Keratinocyte (primary cell): ENCODE results near the gene RGS6. TPM values are rescaled to one million over a fixed set of nuclear protein-coding genes. Genes with fewer than 3 reads are reported as not detected.

ENCODE experiments used
- DNase-seq: peaks from one replicate; pipeline ENCODE4 v3.0.0-alpha.2; 2011; ENCODE audit warnings: low read depth, missing footprints, low spot score
- FAIRE-seq: peaks from 2 replicates; lab custom pipeline; 2011; peaks lifted over from hg19 to GRCh38; lab: Jason Lieb, UNC
- H2AFZ ChIP-seq: 2 replicates; pipeline ENCODE4 v1.6.0; 2012; ENCODE audit warnings: low read length, control low read depth, inconsistent platforms; ENCODE audit not compliant: control insufficient read depth
- H3K27ac ChIP-seq: 2 replicates; pipeline ENCODE4 v1.5.1; 2011; ENCODE audit warnings: low read length; ENCODE audit not compliant: control insufficient read depth, insufficient read depth
- H3K27me3 ChIP-seq: 3 replicates; pipeline ENCODE4 v1.6.0; 2011; ENCODE audit warnings: low read length; ENCODE audit not compliant: control insufficient read depth, insufficient read depth; ENCODE audit errors: extremely low read depth
- H3K36me3 ChIP-seq, 2 experiments: 2 replicates in 1 of 2; 3 replicates in 1 of 2; pipeline ENCODE4 v1.5.1; 2011; ENCODE audit warnings: low read length in 2 of 2, mild to moderate bottlenecking in 1 of 2; ENCODE audit not compliant: control insufficient read depth in 2 of 2, insufficient read depth in 2 of 2; ENCODE audit errors: extremely low read depth in 1 of 2
- H3K4me1 ChIP-seq: 3 replicates; pipeline ENCODE4 v1.5.1; 2011; ENCODE audit warnings: low read length; ENCODE audit not compliant: control insufficient read depth, insufficient read depth; ENCODE audit errors: extremely low read depth
- H3K4me2 ChIP-seq: 3 replicates; pipeline ENCODE4 v1.6.0; 2011; ENCODE audit warnings: low read depth, low read length; ENCODE audit not compliant: control insufficient read depth, insufficient read depth; ENCODE audit errors: extremely low read depth
- H3K4me3 ChIP-seq, 3 experiments: fragments of 200-600 bp in 1 of 3; sonication (generic) in 1 of 3; 2 replicates in 2 of 3; 3 replicates in 1 of 3; pipeline ENCODE4 v1.5.1; 2011 to 2016; ENCODE audit warnings: low read length in 3 of 3, mild to moderate bottlenecking in 3 of 3, control low read depth in 2 of 3, inconsistent platforms in 1 of 3, low read depth in 1 of 3, mixed read lengths in 1 of 3, mixed run types in 1 of 3, moderate library complexity in 1 of 3; ENCODE audit not compliant: control insufficient read depth in 2 of 3, insufficient read depth in 2 of 3; ENCODE audit errors: extremely low read depth in 1 of 3
- H3K79me2 ChIP-seq: 2 replicates; pipeline ENCODE4 v1.6.0; 2012; ENCODE audit warnings: low read length; ENCODE audit not compliant: control insufficient read depth, insufficient read depth
- H3K9ac ChIP-seq: 3 replicates; pipeline ENCODE4 v1.6.0; 2011; ENCODE audit warnings: low read length; ENCODE audit not compliant: control insufficient read depth, insufficient read depth; ENCODE audit errors: extremely low read depth
- H3K9me1 ChIP-seq: 3 replicates; pipeline ENCODE4 v1.6.0; 2011; ENCODE audit warnings: low read length; ENCODE audit not compliant: control insufficient read depth, insufficient read depth; ENCODE audit errors: extremely low read depth
- H3K9me3 ChIP-seq: 2 replicates; pipeline ENCODE4 v1.5.1; 2012; ENCODE audit warnings: low read depth, low read length; ENCODE audit not compliant: control insufficient read depth
- H4K20me1 ChIP-seq: 3 replicates; pipeline ENCODE4 v1.6.0; 2011; ENCODE audit warnings: low read length; ENCODE audit not compliant: control insufficient read depth, insufficient read depth; ENCODE audit errors: extremely low read depth
- EZH2 ChIP-seq: IDR thresholded peaks from one replicate; pipeline ENCODE4 v1.6.1; 2012; ENCODE audit warnings: inconsistent platforms, mild to moderate bottlenecking, low read length, moderate library complexity
- dilution Hi-C: fragments of 300-500 bp; cut with MboI; formaldehyde crosslinking; loops from one replicate; pipeline ENCODE4 v1.7.0; 2020; ENCODE audit warnings: low sequenced_read_pairs; ENCODE audit not compliant: extremely low pct_ligation_motif_present
- polyA plus RNA-seq, 5 experiments: library from polyadenylated mRNA; depleted of rRNA in 3 of 5; stranded (reverse) in 3 of 5; stranded (forward) in 1 of 5; unstranded in 1 of 5; fragments of >200 nt; gene quantifications; 1 replicate in 1 of 5; 2 replicates in 3 of 5; 3 replicates in 1 of 5; pipeline versions ENCODE4 v1.2.1 to v1.2.3, GENCODE V29; 2011 to 2012; ENCODE audit warnings: missing spikeins in 2 of 5, low read depth in 1 of 5, low replicate concordance in 1 of 5
- TF ChIP-seq, protein P1 (sequence below), 3 experiments: IDR thresholded peaks in 1 of 3; conservative IDR thresholded peaks in 1 of 3; optimal IDR thresholded peaks in 1 of 3; 2 replicates in 2 of 3; 3 replicates in 1 of 3; pipeline versions ENCODE3 to v1.5.1; 2011; ENCODE audit warnings: low read length in 3 of 3, mild to moderate bottlenecking in 3 of 3, moderate library complexity in 2 of 3, control low read depth in 1 of 3, inconsistent platforms in 1 of 3; ENCODE audit not compliant: insufficient read depth in 2 of 3; ENCODE audit errors: extremely low read depth in 1 of 3

Gene RGS6
- polyA plus RNA-seq, 1 donor (not counting 4 experiments of a cell fraction or from before 2014, with no cell fraction given), result not detected

DNA sequence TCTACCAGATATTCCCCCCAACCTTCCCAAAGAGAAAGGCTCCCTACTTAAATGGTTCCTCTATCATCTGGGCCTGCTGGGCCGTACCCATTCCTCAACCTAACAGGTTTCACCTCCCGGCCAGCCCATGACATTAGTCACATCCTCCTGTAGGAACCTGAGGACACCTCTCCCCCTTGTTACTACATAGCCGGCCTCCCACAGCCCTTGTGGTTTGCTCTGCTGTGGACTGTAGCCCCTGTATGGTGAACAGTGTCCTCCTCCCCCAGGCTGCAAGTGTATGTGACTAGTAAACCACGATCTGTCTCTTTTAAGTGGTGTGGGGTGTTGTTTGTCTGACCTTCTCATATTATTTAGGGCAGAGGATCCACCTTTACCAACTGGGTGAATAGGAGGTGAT is 371.7 kb downstream of the RGS6 start:
- Histone ChIP-seq H3K9me3 (no peaks in the 10 kb centered on the region), H3K36me3 (no peaks in the 10 kb centered on the region), H3K79me2 (no peaks in the 10 kb centered on the region), H3K9ac (no peak overlapping the region), H3K4me2 (no peak overlapping the region), H3K4me3 (no peak overlapping the region), H4K20me1 (no peaks in the 10 kb centered on the region), H3K27ac (no peak overlapping the region), H3K27me3 (no peaks in the 10 kb centered on the region), H3K4me1 (no peaks in the 10 kb centered on the region), H3K9me1 (no peaks in the 10 kb centered on the region), H2AFZ (no peak overlapping the region)
- DNase-seq (no peak), FAIRE-seq (no peak)
- dilution Hi-C loops, result no loop called here
- TF ChIP-seq EZH2, result no peak
- TF ChIP-seq, protein P1, sequence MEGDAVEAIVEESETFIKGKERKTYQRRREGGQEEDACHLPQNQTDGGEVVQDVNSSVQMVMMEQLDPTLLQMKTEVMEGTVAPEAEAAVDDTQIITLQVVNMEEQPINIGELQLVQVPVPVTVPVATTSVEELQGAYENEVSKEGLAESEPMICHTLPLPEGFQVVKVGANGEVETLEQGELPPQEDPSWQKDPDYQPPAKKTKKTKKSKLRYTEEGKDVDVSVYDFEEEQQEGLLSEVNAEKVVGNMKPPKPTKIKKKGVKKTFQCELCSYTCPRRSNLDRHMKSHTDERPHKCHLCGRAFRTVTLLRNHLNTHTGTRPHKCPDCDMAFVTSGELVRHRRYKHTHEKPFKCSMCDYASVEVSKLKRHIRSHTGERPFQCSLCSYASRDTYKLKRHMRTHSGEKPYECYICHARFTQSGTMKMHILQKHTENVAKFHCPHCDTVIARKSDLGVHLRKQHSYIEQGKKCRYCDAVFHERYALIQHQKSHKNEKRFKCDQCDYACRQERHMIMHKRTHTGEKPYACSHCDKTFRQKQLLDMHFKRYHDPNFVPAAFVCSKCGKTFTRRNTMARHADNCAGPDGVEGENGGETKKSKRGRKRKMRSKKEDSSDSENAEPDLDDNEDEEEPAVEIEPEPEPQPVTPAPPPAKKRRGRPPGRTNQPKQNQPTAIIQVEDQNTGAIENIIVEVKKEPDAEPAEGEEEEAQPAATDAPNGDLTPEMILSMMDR (optimal IDR thresholded peaks at IDR 0.05 in 1 of 3, IDR thresholded peaks at IDR 0.05 in 1 of 3, conservative IDR thresholded peaks at IDR 0.05 in 1 of 3; ENCODE audit: extremely low read depth in 1 of 3, insufficient read depth in 2 of 3, low read length in 3 of 3), result no peak

DNA sequence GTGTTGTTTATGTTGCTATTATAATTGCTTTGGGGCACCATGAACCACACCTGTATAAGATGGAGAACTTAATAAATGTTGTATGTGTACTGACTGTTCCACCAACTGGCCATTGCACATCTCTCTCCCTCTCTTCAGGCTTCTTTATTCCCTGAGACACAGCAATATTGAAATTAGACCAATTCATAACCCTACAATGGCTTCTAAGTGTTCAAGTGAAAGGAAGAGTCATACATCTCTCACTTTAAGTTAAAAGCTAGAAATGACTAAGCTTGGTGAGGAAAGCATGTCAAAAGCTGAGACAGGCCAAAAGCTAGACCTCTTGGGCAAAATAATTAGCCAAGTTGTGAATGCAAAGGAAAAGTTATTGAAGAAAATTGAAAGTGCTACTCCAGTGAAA is 373.3 kb downstream of the RGS6 start:
- Histone ChIP-seq H3K27me3 (no peaks in the 10 kb centered on the region), H3K9me3 (no peaks in the 10 kb centered on the region), H3K4me2 (no peak overlapping the region), H2AFZ (no peak overlapping the region), H3K9me1 (no peaks in the 10 kb centered on the region), H3K9ac (no peak overlapping the region), H4K20me1 (no peaks in the 10 kb centered on the region), H3K36me3 (no peaks in the 10 kb centered on the region), H3K27ac (no peak overlapping the region), H3K4me3 (no peak overlapping the region), H3K4me1 (no peaks in the 10 kb centered on the region), H3K79me2 (no peaks in the 10 kb centered on the region)
- DNase-seq, result no peak
- no peak for FAIRE-seq
- dilution Hi-C loops, result no loop called here
- no peak for TF ChIP-seq EZH2
- TF ChIP-seq, protein P1 (optimal IDR thresholded peaks at IDR 0.05 in 1 of 3, IDR thresholded peaks at IDR 0.05 in 1 of 3, conservative IDR thresholded peaks at IDR 0.05 in 1 of 3; ENCODE audit: extremely low read depth in 1 of 3, insufficient read depth in 2 of 3, low read length in 3 of 3), result no peak
